Caki2 (cell line): ENCODE data around the gene TMTC1. TPM values are rescaled to one million over a fixed set of nuclear protein-coding genes. Genes with fewer than 3 reads are reported as not detected.

Source experiments
- DNase-seq: peaks from one replicate; pipeline ENCODE4 v3.0.0-alpha.2; 2015; ENCODE audit warnings: low read depth
- in situ Hi-C: cut with HindIII; loops from 2 replicates; pipeline ENCODE4 v1.10.0; 2016; ENCODE audit warnings: low sequenced_read_pairs, low pct_unique_long_range_greater_than_20kb, mixed read lengths
- total RNA-seq: library from RNA; depleted of rRNA; stranded (reverse); fragments of >200 nt; shearing (Covaris generic); gene quantifications from 2 replicates; pipeline ENCODE4 v1.2.3, GENCODE V29; 2014; ENCODE audit warnings: low replicate concordance

The TMTC1 gene
- total RNA-seq, 1 experiment from 2014 or later, result 3.2 TPM

- no peak for DNase-seq
- in situ Hi-C loops, result no loop called here
These were observed 239.2 kb downstream of the TMTC1 start for GRCh38 chr12:29544428-29545101.

GRCh38 chr12:29543036-29543435 lies 240.7 kb downstream of the TMTC1 start:
- DNase-seq, result no peak
- in situ Hi-C loops, result no loop called here

- in situ Hi-C loops, result no loop called here
These were observed 246.4 kb downstream of the TMTC1 start for GRCh38 chr12:29537298-29537697.

GRCh38 chr12:29534935-29535334 lies 248.8 kb downstream of the TMTC1 start:
- no peak for DNase-seq
- in situ Hi-C loops, result no loop called here

More at GRCh38 chr12:29537298-29537697, 246.4 kb downstream of the TMTC1 start:
- peak; percentile 9 for DNase-seq

- in situ Hi-C loops, result no loop called here
These were observed 249.8 kb downstream of the TMTC1 start for GRCh38 chr12:29533815-29534489.

GRCh38 chr12:29531471-29531870 lies 252.3 kb downstream of the TMTC1 start:
- no peak for DNase-seq
- in situ Hi-C loops, result no loop called here

More at GRCh38 chr12:29533815-29534489, 249.8 kb downstream of the TMTC1 start:
- DNase-seq, result no peak

GRCh38 chr12:29530436-29530835 lies 253.3 kb downstream of the TMTC1 start:
- no peak for DNase-seq
- in situ Hi-C loops, result no loop called here

- no peak for DNase-seq
- in situ Hi-C loops, result no loop called here
These were observed 255.6 kb downstream of the TMTC1 start for GRCh38 chr12:29528161-29528560.

- DNase-seq, result no peak
- in situ Hi-C loops, result no loop called here
These were observed 261.8 kb downstream of the TMTC1 start for GRCh38 chr12:29521951-29522350.

- in situ Hi-C loops, result no loop called here
These were observed 264.1 kb downstream of the TMTC1 start for GRCh38 chr12:29519585-29520182.

GRCh38 chr12:29518407-29518806 lies 265.3 kb downstream of the TMTC1 start:
- in situ Hi-C loops, result no loop called here
- DNase-seq, result no peak

More at GRCh38 chr12:29519585-29520182, 264.1 kb downstream of the TMTC1 start:
- DNase-seq, result peak; percentile 38

GRCh38 chr12:29517264-29517663 lies 266.5 kb downstream of the TMTC1 start:
- no peak for DNase-seq
- in situ Hi-C loops, result no loop called here

- DNase-seq, result no peak
- in situ Hi-C loops, result no loop called here
These were observed 267.3 kb downstream of the TMTC1 start for GRCh38 chr12:29516431-29516875.

- in situ Hi-C loops, result no loop called here
- DNase-seq, result no peak
These were observed 273.1 kb downstream of the TMTC1 start for GRCh38 chr12:29510591-29511185.

- in situ Hi-C loops, result no loop called here
- no peak for DNase-seq
These were observed 274.2 kb downstream of the TMTC1 start for GRCh38 chr12:29509503-29509902.

- in situ Hi-C loops, result no loop called here
- DNase-seq, result no peak
These were observed 274.8 kb downstream of the TMTC1 start for GRCh38 chr12:29508949-29509348.

GRCh38 chr12:29505122-29505521 lies 278.6 kb downstream of the TMTC1 start:
- no peak for DNase-seq
- in situ Hi-C loops, result no loop called here

- DNase-seq, result no peak
- in situ Hi-C loops, result no loop called here
These were observed 280.5 kb downstream of the TMTC1 start for GRCh38 chr12:29503283-29503682.

- no peak for DNase-seq
- in situ Hi-C loops, result no loop called here
These were observed 284.5 kb downstream of the TMTC1 start for GRCh38 chr12:29499235-29499634.
